ENCODE measurements around the gene PTPN21.

GRCh38 chr14:88552876-88553275 lies 1.9 kb downstream of the PTPN21 start:
- TF ChIP-seq, protein P1, sequence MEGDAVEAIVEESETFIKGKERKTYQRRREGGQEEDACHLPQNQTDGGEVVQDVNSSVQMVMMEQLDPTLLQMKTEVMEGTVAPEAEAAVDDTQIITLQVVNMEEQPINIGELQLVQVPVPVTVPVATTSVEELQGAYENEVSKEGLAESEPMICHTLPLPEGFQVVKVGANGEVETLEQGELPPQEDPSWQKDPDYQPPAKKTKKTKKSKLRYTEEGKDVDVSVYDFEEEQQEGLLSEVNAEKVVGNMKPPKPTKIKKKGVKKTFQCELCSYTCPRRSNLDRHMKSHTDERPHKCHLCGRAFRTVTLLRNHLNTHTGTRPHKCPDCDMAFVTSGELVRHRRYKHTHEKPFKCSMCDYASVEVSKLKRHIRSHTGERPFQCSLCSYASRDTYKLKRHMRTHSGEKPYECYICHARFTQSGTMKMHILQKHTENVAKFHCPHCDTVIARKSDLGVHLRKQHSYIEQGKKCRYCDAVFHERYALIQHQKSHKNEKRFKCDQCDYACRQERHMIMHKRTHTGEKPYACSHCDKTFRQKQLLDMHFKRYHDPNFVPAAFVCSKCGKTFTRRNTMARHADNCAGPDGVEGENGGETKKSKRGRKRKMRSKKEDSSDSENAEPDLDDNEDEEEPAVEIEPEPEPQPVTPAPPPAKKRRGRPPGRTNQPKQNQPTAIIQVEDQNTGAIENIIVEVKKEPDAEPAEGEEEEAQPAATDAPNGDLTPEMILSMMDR (IDR thresholded peaks at IDR 0.05) = no peak
- TF ChIP-seq POLR2A (IDR thresholded peaks at IDR 0.05) (no peak), POLR2AphosphoS5 (IDR thresholded peaks at IDR 0.05) (no peak)
